NCI-H2081 (cell line): ENCODE measurements around the gene NCKAP5L.
"Not testable (repeated sequence)": the region's sequence is repeated elsewhere in the genome, so short reads cannot be mapped to it uniquely, and the experiment has no call there.

Experiments
- DNase-seq, 2 experiments: peaks; one replicate each; lab custom pipeline; 2025; lab: John Stamatoyannopoulos, UW

The NCKAP5L gene

GRCh38 chr12:49779581-49779980 lies 48.6 kb downstream of the NCKAP5L start:
- DNase-seq, result no peak

DNA sequence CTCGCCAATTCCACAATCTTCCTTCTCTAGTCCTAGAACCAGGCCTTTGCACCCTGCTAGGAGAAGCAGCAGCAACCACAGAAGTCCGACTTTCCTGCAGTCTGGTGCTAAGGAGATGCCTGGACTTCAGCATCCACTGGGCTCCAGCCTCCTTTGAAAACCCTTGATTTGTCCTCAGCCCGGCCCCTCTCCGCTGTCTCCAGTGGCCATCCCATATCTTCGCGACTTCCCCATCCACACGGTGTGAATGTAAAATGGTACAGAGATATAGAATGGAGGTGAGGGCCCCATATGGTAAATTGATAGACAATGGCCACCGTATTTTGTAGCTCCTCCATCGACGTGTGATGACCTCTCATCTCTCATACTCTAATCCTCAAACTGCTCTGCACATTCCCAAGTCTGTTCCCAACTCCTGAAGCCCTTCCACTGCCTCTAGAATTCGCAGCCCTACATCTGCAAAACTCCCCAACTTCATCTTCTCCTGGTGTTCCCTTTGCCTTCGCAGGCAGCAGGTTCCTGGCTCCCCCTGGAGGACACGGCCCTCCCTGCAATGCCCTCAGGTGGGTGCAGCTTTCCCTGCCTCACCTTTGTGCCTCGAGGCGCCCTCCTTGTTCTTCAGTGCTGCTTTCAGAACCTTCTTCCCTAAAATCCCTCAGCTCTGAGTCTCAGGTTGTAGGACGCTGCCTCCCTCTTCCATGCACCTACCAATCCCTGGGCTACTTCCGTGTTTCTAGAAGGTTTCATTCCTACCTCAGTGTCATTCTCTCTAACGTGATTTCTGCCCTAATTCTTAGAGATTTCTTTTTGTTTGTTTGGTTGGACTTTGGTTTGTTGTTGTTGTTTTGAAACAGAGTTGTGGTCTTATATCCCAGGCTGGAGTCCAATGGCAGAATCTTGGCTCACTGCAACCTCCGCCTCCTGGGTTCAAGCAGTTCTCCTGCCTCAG lies 50.1 kb downstream of the NCKAP5L start:
- DNase-seq, result peak; percentile 30 to 48

DNA sequence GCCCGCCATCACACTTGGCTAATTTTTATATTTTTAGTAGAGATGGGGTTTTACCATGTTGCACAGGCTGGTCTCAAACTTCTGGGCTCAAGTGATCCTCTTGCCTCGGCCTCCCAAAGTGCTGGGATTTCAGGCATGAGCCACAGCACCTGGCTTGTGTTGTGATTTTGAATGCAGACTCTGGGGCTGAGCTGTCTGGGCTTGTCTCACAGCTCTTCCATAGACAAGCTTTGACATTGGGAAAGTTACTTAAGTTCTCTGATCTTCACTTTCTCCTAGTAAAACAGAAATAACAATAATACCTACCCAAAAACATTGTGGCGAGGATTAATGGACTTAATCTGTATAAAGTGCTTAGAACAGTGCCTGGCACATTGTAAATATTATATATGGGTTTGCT lies 50.9 kb downstream of the NCKAP5L start:
- DNase-seq, result no peak

DNA sequence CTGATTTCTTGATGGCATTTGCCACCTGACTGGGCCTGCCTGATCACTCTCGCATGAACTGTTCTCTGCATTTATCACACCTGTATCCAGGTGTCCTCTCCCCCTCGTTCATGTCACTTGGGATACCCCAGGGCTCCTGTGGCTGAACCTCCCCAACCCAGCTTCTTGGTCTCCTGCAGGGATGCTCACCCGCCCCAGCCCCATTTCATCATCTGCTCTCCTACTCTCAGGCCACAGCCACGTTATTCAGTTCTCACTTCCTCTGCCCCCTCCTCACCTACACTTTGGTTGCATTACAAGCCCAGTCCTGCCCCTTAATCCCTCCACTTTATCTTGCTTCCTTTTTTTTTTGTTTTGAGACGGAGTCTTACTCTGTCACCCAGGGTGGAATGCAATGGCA lies 51.4 kb downstream of the NCKAP5L start:
- no peak for DNase-seq

DNA sequence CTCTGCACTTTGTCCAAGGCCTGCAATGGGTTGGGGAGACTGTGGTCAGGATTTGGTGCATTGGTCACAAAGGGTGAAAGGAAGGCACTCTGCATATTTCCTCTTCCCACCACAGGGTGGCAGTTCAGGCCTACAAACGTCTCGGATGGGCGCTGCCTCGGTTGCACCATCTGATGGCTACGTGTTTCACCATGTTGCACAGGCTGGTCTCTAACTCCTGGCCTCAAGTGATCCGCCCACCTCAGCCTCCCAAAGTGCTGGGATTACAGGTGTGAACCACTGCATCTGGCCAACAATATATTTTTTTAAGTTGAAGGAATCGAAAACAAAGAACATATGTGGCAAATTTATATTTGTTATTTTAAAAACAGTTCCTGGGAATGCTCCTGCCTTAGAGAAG lies 51.8 kb downstream of the NCKAP5L start:
- DNase-seq, result peak; percentile 62 to 63

DNA sequence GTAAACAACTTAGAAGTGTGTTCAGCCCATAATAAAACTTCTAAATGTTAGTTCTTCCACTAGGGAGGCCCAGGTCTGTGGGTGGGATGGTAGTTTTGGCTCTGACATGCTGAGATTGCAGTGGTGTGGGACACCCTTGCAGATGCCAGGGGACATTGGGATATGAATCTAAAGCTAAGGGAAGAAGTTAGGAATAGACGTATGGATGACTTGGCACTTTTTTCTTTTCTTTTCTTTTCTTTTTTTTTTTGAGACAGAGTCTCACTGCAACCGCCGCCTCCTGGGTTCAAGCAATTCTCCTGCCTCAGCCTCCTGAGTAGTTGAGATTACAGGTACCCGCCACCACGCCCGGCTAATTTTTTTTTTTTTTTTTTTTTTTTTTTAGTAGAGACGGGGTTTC lies 55.1 kb downstream of the NCKAP5L start:
- DNase-seq, result not testable (repeated sequence)

DNA sequence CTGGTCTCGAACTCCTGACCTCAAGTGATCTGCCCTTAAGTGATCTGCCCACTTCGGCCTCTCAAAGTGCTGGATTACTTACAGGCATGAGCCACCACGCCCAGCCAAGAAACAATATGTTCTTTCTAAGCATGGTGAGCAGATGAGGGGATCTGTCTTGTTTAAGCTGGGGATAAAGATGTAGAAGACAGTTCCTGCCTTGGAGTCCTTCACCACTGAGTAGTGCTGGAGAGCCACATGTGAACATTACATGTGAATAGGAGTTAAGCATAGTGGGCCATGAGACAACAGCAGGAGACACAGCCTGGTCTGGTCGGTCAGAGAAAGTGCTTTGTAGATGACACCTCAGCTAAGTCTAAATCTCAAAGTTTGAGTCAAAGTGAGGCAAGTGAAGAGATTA lies 60.9 kb downstream of the NCKAP5L start:
- no peak for DNase-seq

GRCh38 chr12:49766115-49766455 lies 62.1 kb downstream of the NCKAP5L start:
- no peak for DNase-seq

DNA sequence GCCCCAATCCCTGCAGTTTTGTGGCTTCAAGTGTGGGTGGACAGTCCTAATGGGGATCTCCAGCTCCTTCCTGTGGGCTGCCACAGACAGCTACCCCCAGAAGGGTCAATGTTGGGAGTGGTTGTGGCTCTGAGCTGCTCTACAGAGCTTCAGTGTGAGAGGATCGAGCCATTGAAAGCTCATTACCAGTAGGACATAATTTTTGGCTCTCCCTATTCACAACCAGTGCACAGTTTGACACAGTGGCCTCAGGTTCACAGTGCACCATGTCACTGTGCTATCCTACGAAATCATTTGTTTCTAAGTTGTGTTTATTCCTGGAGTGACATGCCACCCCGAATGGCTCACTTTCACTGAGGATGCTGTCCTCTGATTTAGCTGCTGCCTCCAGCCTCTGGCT lies 64.1 kb downstream of the NCKAP5L start:
- no peak for DNase-seq

GRCh38 chr12:49763006-49763591 lies 65.1 kb downstream of the NCKAP5L start:
- peak in 1 of 2 experiments; percentile 7 for DNase-seq

GRCh38 chr12:49762468-49762847 lies 65.8 kb downstream of the NCKAP5L start:
- DNase-seq, result no peak

DNA sequence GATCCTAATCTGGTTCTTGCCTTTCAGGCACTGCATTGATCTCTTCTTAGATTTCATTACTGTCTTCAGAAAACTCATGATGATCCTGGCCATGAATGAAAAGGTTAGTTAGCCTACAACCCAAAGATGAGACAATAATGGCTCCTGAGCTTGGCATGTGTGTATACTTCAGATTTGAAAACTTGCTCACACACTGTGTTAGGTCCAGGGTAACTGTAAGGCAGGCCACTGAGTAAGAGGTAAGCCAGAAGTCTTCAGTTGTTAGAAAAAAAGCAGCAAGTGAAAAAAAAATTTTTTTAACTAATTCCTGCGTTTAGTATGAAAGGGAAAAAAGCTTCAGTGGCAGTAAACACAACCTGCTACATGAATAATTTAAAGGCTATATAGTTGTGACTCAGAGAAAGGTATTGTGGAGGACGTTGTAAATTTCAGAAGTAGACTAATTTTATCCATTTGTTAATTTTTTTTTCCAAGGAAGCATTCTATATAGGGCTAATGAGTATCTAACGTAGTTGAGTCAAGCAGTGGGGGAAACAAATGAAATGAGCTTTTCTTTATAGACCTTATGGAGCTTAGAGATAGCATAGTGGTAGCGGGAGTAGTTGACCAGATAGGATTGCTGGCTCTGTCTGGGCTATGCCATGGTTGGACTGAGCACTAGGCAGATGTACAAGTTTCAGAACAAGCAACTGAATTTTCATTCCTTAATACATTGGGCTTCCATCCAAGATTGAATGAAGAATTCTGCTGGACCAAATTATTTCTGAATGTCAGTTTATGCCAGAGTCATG lies 66.3 kb downstream of the NCKAP5L start:
- DNase-seq, result no peak

DNA sequence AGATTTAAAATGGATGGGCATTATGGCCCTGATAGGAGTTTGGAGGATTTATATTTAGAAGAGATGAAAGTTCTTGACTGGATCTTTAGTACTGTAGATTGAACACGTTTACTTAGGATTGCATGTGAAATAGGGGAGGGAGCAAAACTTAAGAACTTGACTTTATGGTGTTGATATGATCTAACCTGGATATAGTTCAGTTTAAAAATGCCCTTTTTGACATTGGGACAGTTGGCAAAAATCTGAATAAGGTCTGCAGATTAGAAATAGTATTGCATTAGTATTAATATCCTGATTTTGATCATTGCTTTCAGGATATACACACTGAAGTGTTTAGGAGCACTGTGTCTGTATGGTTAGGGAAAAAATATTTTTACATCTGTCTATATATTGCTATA lies 77.2 kb downstream of the NCKAP5L start:
- no peak for DNase-seq

GRCh38 chr12:49750027-49750995 lies 77.9 kb downstream of the NCKAP5L start:
- DNase-seq, result no peak

DNA sequence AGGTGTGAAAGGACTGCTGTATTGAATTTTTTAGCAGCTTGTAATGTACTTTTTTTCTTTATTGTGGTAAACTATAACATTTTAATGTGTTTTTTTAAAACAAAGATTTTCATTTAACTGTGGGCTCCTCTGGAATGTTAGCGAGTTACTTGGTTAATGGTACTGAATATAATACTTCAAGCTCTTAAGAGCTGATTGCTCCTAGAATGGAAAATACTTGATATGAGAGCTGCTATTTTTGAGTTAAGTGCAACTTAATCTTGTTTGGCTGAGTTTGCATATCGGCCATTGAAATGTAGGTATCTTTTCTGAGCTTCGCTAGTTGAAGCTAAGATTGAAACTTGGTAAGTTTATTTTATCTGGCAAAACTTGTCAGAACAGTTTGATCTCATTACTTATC lies 79.4 kb downstream of the NCKAP5L start:
- no peak for DNase-seq

GRCh38 chr12:49748306-49748705 lies 79.9 kb downstream of the NCKAP5L start:
- no peak for DNase-seq

DNA sequence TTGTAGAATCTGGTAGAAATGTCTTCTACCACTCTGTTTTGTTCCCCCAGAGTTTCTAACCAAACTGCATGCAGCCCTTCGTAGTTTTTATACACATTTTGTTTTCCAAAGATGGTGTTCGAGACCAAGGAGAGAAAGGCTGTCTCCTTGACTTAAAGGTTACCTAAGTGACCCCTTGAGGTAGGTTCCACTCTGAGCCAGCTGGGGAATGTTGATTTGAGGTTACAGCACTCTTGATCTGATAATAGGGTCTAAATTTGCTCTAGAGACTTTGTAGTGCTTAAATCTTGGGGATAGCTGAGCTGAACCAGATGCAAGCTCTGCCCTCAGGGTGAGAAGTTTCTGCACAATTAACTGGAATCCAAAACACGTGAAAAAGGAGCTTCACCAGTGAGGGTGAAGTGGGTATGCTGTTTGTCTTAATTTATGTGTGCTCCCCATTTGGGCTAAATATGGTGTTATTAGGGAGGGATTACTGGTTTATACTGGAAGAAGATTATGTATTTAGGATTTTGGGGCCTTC lies 83.8 kb downstream of the NCKAP5L start:
- DNase-seq, result no peak

- peak; percentile 64 to 76 for DNase-seq
Measured at GRCh38 chr12:49741882-49742620, 86.2 kb downstream of the NCKAP5L start.
